Mucosa of stomach (tissue), 1 donor: ENCODE results near the gene TCP1.

Source experiments
- H3K27me3 ChIP-seq: one replicate; pipeline ENCODE4 v1.7.0; 2013; ENCODE audit warnings: mild to moderate bottlenecking, low read length; ENCODE audit not compliant: control insufficient read depth, insufficient read depth
- H3K36me3 ChIP-seq: one replicate; pipeline ENCODE4 v1.7.0; 2013; ENCODE audit warnings: low read length; ENCODE audit not compliant: control insufficient read depth, insufficient read depth
- H3K4me1 ChIP-seq: one replicate; pipeline ENCODE4 v1.7.0; 2013; ENCODE audit warnings: mild to moderate bottlenecking, low read length; ENCODE audit not compliant: control insufficient read depth, insufficient read depth
- H3K4me3 ChIP-seq: one replicate; pipeline ENCODE4 v1.7.0; 2013; ENCODE audit warnings: low read length
- H3K9ac ChIP-seq: one replicate; pipeline ENCODE4 v1.7.0; 2013; ENCODE audit warnings: mild to moderate bottlenecking, low read length, moderate library complexity
- H3K9me3 ChIP-seq: one replicate; pipeline ENCODE4 v1.7.0; 2013; ENCODE audit warnings: mild to moderate bottlenecking, low read length, moderate library complexity; ENCODE audit not compliant: control insufficient read depth
- donor health status: Pancreatic carcinoma.

Gene TCP1

GRCh38 chr6:159790149-159790955 lies 950 bp upstream of the TCP1 start, which contains the start of gene MRPL18:
MRPL18 (plus strand) TSS chr6:159790467; CDS start chr6:159790588, 121 bp downstream.
- Histone ChIP-seq H3K4me1 (peaks cover 7% of the 10 kb centered on the region), H3K4me3 (peak within 1 kb of the TSS; percentile 95), H3K27me3 (no peaks in the 10 kb centered on the region), H3K9ac (peak within 1 kb of the TSS; percentile 86), H3K9me3 (no peaks in the 10 kb centered on the region), H3K36me3 (no peaks in the 10 kb centered on the region)

DNA sequence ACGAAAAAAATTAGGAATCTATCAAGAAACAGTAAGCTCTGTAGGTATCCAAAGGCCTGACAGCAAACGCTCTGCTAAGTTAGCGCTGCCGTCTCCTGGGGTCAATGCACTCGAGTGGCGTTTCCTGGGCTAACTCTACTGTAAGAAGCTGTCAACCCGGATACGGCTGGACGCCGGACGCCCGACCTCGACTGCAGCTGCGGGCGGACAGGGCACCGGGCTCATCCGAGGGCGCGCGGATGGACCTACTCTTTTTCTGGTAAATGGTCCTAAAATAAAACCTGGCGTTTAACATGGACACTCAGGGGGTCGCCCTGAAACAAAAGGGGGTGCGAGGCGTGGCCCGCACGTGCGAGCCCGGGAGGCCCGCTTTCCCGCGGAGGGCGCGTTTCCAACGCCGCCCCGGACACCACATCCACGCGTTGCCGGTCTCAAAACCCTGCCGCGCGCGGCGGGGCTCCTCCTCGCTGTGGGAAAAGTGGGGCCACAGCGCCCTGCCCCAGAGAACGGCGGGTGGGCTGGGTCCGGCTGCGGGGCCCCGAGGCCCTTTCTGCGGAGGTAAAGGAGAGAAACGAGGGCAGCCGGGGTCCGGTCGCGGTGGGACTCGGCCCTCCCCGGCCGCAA lies 537 bp downstream of the TCP1 start:
- Histone ChIP-seq H3K36me3 (no peaks in the 10 kb centered on the region), H3K4me1 (peaks cover 7% of the 10 kb centered on the region), H3K9me3 (no peaks in the 10 kb centered on the region), H3K27me3 (no peaks in the 10 kb centered on the region), H3K4me3 (peak overlapping the region; percentile 38), H3K9ac (peak overlapping the region; percentile 84)

GRCh38 chr6:159788276-159788675 lies 1.1 kb downstream of the TCP1 start:
- Histone ChIP-seq H3K4me1 (peaks cover 7% of the 10 kb centered on the region), H3K4me3 (no peak overlapping the region), H3K36me3 (peaks cover 4% of the 10 kb centered on the region), H3K27me3 (no peaks in the 10 kb centered on the region), H3K9me3 (no peaks in the 10 kb centered on the region), H3K9ac (peak overlapping the region; percentile 84)

- H3K4me3 ChIP-seq = no peak overlapping the region
- H3K9ac ChIP-seq = no peak overlapping the region
- peaks cover 23% of the 10 kb centered on the region for H3K36me3 ChIP-seq
- no peaks in the 10 kb centered on the region for H3K27me3 ChIP-seq
- H3K4me1 ChIP-seq = no peaks in the 10 kb centered on the region
- no peaks in the 10 kb centered on the region for H3K9me3 ChIP-seq
Observed at GRCh38 chr6:159778542-159779103, 10.8 kb downstream of the TCP1 start.

GRCh38 chr6:159778131-159778530 lies 11.3 kb downstream of the TCP1 start:
- H3K36me3 ChIP-seq = peaks cover 20% of the 10 kb centered on the region

DNA sequence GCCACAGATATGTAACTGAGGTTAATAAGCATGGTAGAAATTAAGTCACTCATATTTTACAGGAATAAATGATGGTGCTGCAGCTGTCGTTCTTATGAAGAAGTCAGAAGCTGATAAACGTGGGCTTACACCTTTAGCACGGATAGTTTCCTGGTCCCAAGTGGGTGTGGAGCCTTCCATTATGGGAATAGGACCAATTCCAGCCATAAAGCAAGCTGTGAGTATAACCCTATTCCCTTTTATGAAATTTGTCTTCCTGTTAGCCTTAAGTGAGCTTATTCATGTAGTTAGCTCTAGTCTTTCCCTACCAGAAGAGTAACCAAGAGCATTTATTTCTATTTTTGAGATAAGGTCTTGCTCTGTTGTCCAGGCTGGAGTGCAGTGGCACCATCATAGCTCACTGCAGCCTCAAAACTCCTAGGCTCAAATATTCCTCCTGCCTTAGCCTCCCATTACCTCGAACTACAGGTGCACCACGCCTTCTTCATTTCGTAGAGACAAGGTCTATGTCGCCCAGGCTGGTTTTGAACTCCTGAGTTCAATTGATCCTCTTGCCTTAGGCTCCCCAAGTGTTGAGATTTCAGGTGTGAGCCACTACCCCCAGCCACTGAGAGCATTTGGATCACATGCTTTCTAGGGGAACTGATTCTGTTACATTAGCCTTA lies 12.0 kb downstream of the TCP1 start:
- Histone ChIP-seq H3K9ac (no peak overlapping the region), H3K27me3 (no peaks in the 10 kb centered on the region), H3K9me3 (no peaks in the 10 kb centered on the region), H3K4me1 (no peaks in the 10 kb centered on the region), H3K4me3 (no peak overlapping the region), H3K36me3 (peaks cover 14% of the 10 kb centered on the region)

More at GRCh38 chr6:159778131-159778530, 11.3 kb downstream of the TCP1 start:
- H3K27me3 ChIP-seq = no peaks in the 10 kb centered on the region
- no peaks in the 10 kb centered on the region for H3K9me3 ChIP-seq
- no peak overlapping the region for H3K9ac ChIP-seq
- H3K4me3 ChIP-seq = no peak overlapping the region
- H3K4me1 ChIP-seq = no peaks in the 10 kb centered on the region

DNA sequence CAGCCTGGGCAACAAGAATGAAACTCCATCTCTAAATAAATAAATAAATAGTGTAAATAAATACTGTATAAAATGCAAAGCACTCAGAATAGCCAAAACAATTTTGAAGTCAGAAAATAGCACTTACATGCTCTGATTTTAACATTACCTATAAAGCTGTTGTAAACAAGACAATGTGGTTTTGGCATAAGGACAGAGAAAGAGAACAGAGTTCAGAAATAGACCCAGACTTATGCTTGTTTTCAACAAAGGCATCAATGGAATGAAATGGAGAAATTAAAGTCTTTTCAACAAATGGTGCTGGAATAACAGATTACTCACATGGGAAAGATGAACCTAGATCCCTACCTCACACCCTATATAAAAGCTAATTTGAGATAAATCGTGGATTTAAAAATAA lies 17.2 kb downstream of the TCP1 start:
- Histone ChIP-seq H3K4me1 (no peaks in the 10 kb centered on the region), H3K36me3 (peaks cover 3% of the 10 kb centered on the region)

GRCh38 chr6:159769470-159769869 lies 19.9 kb downstream of the TCP1 start:
- Histone ChIP-seq H3K36me3 (no peaks in the 10 kb centered on the region), H3K9me3 (no peaks in the 10 kb centered on the region)

More for the DNA sequence above, 17.2 kb downstream of the TCP1 start:
- Histone ChIP-seq H3K27me3 (no peaks in the 10 kb centered on the region), H3K4me3 (no peak overlapping the region), H3K9me3 (no peaks in the 10 kb centered on the region), H3K9ac (no peak overlapping the region)

GRCh38 chr6:159766906-159767305 lies 22.5 kb downstream of the TCP1 start:
- no peaks in the 10 kb centered on the region for H3K27me3 ChIP-seq
- no peaks in the 10 kb centered on the region for H3K36me3 ChIP-seq
- peaks cover 7% of the 10 kb centered on the region for H3K4me1 ChIP-seq
- H3K9me3 ChIP-seq = no peaks in the 10 kb centered on the region
- H3K9ac ChIP-seq = no peak overlapping the region
- no peak overlapping the region for H3K4me3 ChIP-seq

More at GRCh38 chr6:159769470-159769869, 19.9 kb downstream of the TCP1 start:
- Histone ChIP-seq H3K27me3 (no peaks in the 10 kb centered on the region), H3K9ac (no peak overlapping the region), H3K4me1 (no peaks in the 10 kb centered on the region), H3K4me3 (no peak overlapping the region)

GRCh38 chr6:159762681-159763293 lies 26.6 kb downstream of the TCP1 start:
- Histone ChIP-seq H3K4me1 (peaks cover 17% of the 10 kb centered on the region), H3K36me3 (no peaks in the 10 kb centered on the region), H3K9ac (peak overlapping the region; percentile 69), H3K9me3 (no peaks in the 10 kb centered on the region), H3K4me3 (peak overlapping the region; percentile 66), H3K27me3 (no peaks in the 10 kb centered on the region)

- Histone ChIP-seq H3K36me3 (no peaks in the 10 kb centered on the region), H3K4me1 (peaks cover 17% of the 10 kb centered on the region), H3K27me3 (no peaks in the 10 kb centered on the region), H3K4me3 (peak within 1 kb of the TSS; percentile 78), H3K9me3 (no peaks in the 10 kb centered on the region), H3K9ac (peak within 1 kb of the TSS; percentile 99)
Observed at GRCh38 chr6:159761873-159762680, 27.3 kb downstream of the TCP1 start, which contains the start of gene ACAT2. ACAT2 (plus strand) TSS chr6:159762045; CDS start chr6:159762088, 43 bp downstream.
